Body of pancreas (tissue), 4 donors: Measurements from ENCODE around the gene MYO15B. TPM values are rescaled to one million over a fixed set of nuclear protein-coding genes. Genes with fewer than 3 reads are reported as not detected.
"Not testable (repeated sequence)": the region's sequence is repeated elsewhere in the genome, so short reads cannot be mapped to it uniquely, and the experiment has no call there.

Experiments used
- ATAC-seq: fragments of 150-250 bp; one replicate; pipeline ENCODE4 v1.9.1; 2016
- DNase-seq, 4 donors: peaks; one replicate each; pipeline ENCODE4 v3.0.0-alpha.2; 2019
- H3K27ac ChIP-seq, 4 donors: fragments of 200-600 bp; sonication (generic); 1 replicate in 3 of 4; 2 replicates in 1 of 4; pipeline versions ENCODE4 v1.5.1 to v1.6.1; 2016 to 2019; ENCODE audit warnings: mild to moderate bottlenecking in 1 of 4, mixed read lengths in 1 of 4, moderate library complexity in 1 of 4
- H3K27me3 ChIP-seq, 2 donors: fragments of 200-600 bp; sonication (generic); one replicate each; pipeline ENCODE4 v1.6.0; 2016; ENCODE audit warnings: mild to moderate bottlenecking in 1 of 2
- H3K36me3 ChIP-seq, 2 donors: fragments of 200-600 bp; sonication (generic); replicated peaks in 1 of 2; 2 replicates each; pipeline ENCODE4 v1.5.1; 2016; ENCODE audit warnings: low read depth in 2 of 2; ENCODE audit not compliant: insufficient read depth in 1 of 2
- H3K4me1 ChIP-seq: fragments of 200-600 bp; sonication (generic); one replicate; pipeline ENCODE4 v1.6.0; 2016
- H3K4me3 ChIP-seq, 2 donors: fragments of 200-600 bp; sonication (generic); 1 replicate in 1 of 2; 2 replicates in 1 of 2; pipeline ENCODE4 v1.5.1; 2016 to 2019
- H3K9me3 ChIP-seq, 3 donors: fragments of 200-600 bp; sonication (generic); 1 replicate in 2 of 3; 2 replicates in 1 of 3; pipeline ENCODE4 v1.5.1; 2016
- POLR2A ChIP-seq, 3 donors: fragments of 450-650 bp; IDR thresholded peaks; one replicate each; pipeline ENCODE4 v1.6.1; 2016; ENCODE audit warnings: antibody characterized with exemption in 3 of 3, mild to moderate bottlenecking in 2 of 3
- WGBS, 2 donors: methylation state at CpG; one replicate each; pipeline ENCODE4 v1.1.5; 2017; 5-methylcytosine and 5-hydroxymethylcytosine counted together
- intact Hi-C: fragments of 100-400 bp; cut with DNase I; formaldehyde crosslinking; loops from one replicate; pipeline ENCODE4 v1.15.1; 2023
- total RNA-seq, 2 donors: library from RNA; depleted of rRNA; stranded (reverse); fragments of >200 nt; gene quantifications; one replicate each; pipeline ENCODE4 v1.1.0, GENCODE V29; 2016
- TF ChIP-seq, protein P1 (sequence below), 7 experiments: fragments of 450-650 bp in 4 of 7; fragments of 200-600 bp in 3 of 7; sonication (generic) in 3 of 7; IDR thresholded peaks; one replicate each; pipeline ENCODE4 v1.5.1; 2016 to 2019; ENCODE audit warnings: antibody characterized with exemption in 7 of 7

MYO15B gene
- total RNA-seq, 2 donors from 2014 or later = 61.2 to 183 TPM

DNA sequence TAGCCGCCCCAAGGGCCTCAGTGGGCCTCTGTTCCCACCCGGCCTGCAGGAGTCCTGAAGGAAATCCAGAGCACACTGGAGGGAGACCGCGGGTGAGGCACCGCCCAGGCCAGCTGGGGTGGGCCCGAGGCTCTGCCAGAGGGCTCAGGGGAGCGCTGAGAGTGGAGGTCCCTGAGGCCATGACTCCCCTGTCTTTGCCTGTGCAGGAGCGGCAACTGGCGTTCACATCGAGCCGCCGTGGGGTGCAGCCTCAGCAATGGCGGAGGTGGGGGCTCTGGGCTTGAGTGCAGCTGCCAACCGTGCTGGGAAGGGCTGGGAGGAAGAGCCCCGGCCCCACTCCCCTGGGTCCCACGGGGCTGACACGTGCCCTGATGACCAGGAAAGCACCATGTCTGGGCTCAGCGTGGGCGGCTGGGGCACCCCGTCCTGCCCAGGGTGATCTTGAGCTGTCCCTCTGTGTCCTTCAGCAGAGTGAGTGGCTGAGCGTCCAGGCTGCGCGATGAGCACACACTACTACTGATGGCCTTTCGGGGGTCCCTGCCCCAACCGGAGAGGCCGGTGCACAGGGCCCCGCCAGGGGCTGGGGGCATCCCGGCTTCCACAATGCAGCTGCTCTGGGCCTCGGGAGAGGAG lies 13.1 kb upstream of the MYO15B start:
- Histone ChIP-seq H3K27ac (no peak overlapping the region), H3K27me3 (no peaks in the 10 kb centered on the region), H3K36me3 (peaks cover 15 to 20% of the 10 kb centered on the region in 2 donors), H3K4me3 (no peak overlapping the region), H3K4me1 (peaks cover 21% of the 10 kb centered on the region), H3K9me3 (no peaks in the 10 kb centered on the region)
- ATAC-seq (no peak), DNase-seq (no peak)
- 92 to 100% methylated on average over 1 to 28 of the region's 29 CpGs for WGBS, 2 donors
- TF ChIP-seq, protein P1, sequence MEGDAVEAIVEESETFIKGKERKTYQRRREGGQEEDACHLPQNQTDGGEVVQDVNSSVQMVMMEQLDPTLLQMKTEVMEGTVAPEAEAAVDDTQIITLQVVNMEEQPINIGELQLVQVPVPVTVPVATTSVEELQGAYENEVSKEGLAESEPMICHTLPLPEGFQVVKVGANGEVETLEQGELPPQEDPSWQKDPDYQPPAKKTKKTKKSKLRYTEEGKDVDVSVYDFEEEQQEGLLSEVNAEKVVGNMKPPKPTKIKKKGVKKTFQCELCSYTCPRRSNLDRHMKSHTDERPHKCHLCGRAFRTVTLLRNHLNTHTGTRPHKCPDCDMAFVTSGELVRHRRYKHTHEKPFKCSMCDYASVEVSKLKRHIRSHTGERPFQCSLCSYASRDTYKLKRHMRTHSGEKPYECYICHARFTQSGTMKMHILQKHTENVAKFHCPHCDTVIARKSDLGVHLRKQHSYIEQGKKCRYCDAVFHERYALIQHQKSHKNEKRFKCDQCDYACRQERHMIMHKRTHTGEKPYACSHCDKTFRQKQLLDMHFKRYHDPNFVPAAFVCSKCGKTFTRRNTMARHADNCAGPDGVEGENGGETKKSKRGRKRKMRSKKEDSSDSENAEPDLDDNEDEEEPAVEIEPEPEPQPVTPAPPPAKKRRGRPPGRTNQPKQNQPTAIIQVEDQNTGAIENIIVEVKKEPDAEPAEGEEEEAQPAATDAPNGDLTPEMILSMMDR (IDR thresholded peaks at IDR 0.05) = no peak
- TF ChIP-seq POLR2A (IDR thresholded peaks at IDR 0.05) = no peak
- intact Hi-C loops = no loop called here

DNA sequence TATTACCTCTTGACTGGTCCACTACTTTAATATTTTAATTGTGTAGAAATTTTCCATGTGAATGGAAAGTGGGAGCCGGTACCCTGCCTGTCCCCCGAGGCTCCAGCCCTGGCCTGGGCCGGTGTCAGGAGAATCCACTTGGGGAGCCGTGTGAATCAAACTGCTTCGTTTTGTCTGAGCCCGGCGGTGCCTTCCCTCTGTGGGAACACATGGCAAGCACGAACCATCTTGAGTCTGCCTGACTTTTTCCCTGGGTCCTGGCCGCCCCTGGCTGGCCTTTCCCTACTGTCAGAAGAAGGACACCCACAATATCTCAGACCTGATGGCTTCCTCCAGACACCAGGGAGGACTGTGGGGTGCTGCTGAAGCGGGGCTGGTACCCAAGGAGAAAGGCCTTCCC lies 12.4 kb upstream of the MYO15B start:
- TF ChIP-seq POLR2A (IDR thresholded peaks at IDR 0.05) = no peak
- TF ChIP-seq, protein P1 (IDR thresholded peaks at IDR 0.05) = no peak
- intact Hi-C loops = no loop called here
- H3K9me3 ChIP-seq = no peaks in the 10 kb centered on the region
- peaks cover 14 to 15% of the 10 kb centered on the region in 2 donors for H3K36me3 ChIP-seq
- no peak overlapping the region for H3K4me3 ChIP-seq
- H3K27me3 ChIP-seq = no peaks in the 10 kb centered on the region
- peaks cover 21% of the 10 kb centered on the region for H3K4me1 ChIP-seq
- DNase-seq = no peak
- ATAC-seq = no peak
- 79 to 92% methylated on average over 10 of the region's 10 CpGs for WGBS, 2 donors
- H3K27ac ChIP-seq = no peak overlapping the region

DNA sequence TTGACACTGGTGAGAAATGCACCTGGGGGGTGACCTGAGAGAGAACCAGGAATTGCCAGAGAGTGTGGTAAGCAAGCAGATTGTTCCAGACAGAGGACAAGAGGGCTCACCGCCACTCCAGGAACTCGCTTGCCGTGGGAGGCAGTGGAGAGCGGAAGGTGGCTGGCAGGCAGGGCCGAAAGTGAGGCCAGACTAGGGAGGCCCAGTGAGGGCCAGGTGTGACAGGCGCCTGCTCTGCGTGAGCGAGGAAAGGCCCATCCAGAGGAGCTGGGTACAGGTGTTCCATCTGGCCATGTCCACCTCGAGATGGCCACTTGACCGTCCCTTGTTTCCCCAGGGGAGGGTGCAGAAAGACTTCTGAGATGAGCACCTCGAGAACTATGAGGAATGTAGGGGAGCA lies 11.9 kb upstream of the MYO15B start:
- Histone ChIP-seq H3K9me3 (no peaks in the 10 kb centered on the region), H3K27ac (no peak overlapping the region), H3K4me3 (no peak overlapping the region), H3K36me3 (peaks cover 9 to 10% of the 10 kb centered on the region in 2 donors), H3K4me1 (peaks cover 21% of the 10 kb centered on the region), H3K27me3 (no peaks in the 10 kb centered on the region)
- TF ChIP-seq, protein P1 (IDR thresholded peaks at IDR 0.05) = no peak
- TF ChIP-seq POLR2A (IDR thresholded peaks at IDR 0.05) = no peak
- 92 to 93% methylated on average over 10 to 11 of the region's 11 CpGs for WGBS, 2 donors
- no peak for ATAC-seq
- intact Hi-C loops = no loop called here
- no peak for DNase-seq

DNA sequence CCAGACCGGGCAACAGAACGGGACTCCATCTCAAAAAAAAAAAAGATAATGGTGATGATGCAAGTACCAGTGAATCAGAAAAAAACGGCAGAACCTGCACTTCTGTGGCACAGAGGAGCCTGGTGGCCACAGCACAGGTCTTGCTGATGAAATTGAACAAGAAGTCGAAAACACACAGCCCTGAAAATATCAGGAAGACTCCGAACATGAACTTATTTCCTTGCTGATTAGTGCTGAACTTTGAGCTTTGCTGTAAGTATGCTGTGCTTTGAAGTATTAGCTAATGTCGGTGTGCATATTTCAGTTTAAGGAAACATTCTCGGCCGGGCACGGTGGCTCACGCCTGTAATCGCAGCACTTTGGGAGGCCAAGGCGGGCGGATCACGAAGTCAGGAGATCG lies 10.9 kb upstream of the MYO15B start:
- WGBS, 2 donors = 59 to 71% methylated on average over 12 to 15 of the region's 15 CpGs
- ATAC-seq = no peak

DNA sequence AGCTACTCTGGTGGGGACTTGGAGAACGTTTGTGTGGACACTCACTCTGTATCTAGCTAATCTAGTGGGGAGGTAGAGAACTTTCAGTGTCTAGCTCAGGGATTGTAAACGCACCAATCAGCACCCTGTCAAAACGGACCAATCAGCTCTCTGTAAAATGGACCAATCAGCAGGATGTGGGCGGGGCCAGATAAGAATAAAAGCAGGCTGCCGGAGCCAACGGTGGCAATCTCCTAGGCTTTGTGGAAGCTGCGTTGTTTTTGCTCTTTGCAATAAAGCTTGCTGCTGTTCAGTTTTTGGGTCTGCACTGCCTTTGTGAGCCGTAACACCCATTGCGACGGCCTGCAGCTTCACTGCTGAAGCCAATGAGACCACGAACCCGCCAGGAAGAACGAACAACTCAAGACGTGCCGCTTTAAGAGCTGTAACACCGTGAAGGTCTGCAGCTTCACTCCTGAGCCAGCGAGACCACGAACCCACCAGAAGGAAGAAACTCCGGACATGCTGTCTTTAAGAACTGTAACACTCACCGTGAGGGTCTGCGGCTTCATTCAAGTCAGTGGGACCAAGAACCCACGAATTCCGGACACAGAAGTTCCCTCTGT lies 6.4 kb upstream of the MYO15B start:
- DNase-seq, H3K27ac ChIP-seq, H3K36me3 ChIP-seq, H3K4me3 ChIP-seq, intact Hi-C loops, H3K9me3 ChIP-seq, ATAC-seq, H3K27me3 ChIP-seq: not testable (repeated sequence)
- WGBS, 2 donors = 79 to 90% methylated on average over 17 to 23 of the region's 23 CpGs
- H3K4me1 ChIP-seq = peaks cover 21% of the 10 kb centered on the region

More for the DNA sequence above, 10.9 kb upstream of the MYO15B start:
- intact Hi-C loops = no loop called here
- TF ChIP-seq, protein P1 (IDR thresholded peaks at IDR 0.05) = no peak
- no peak for TF ChIP-seq POLR2A (IDR thresholded peaks at IDR 0.05)
- Histone ChIP-seq H3K4me3 (no peak overlapping the region), H3K9me3 (no peaks in the 10 kb centered on the region), H3K36me3 (peaks cover 6% of the 10 kb centered on the region in 2 donors), H3K27ac (peak overlapping the region in 1 of 4 donors; percentile 1), H3K4me1 (peaks cover 21% of the 10 kb centered on the region), H3K27me3 (no peaks in the 10 kb centered on the region)
- DNase-seq = no peak

- H3K27me3 ChIP-seq, H3K27ac ChIP-seq, H3K4me3 ChIP-seq, H3K36me3 ChIP-seq, DNase-seq, H3K9me3 ChIP-seq, intact Hi-C loops, ATAC-seq: not testable (repeated sequence)
- peaks cover 18% of the 10 kb centered on the region for H3K4me1 ChIP-seq
- whole genome bisulfite sequencing, 2 donors = 87 to 88% methylated on average over 6 of the region's 6 CpGs
Measured at GRCh38 chr17:75583197-75583596, 4.4 kb upstream of the MYO15B start.
